GM04504 (cell line): ENCODE results near the gene CEP89.
"Not testable (repeated sequence)": the region's sequence is repeated elsewhere in the genome, so short reads cannot be mapped to it uniquely, and the experiment has no call there.

Source experiments
- DNase-seq: peaks from one replicate; pipeline ENCODE4 v3.0.0-alpha.2; 2012; ENCODE audit warnings: low read depth

The CEP89 gene

GRCh38 chr19:32833388-32833787 lies 138.4 kb downstream of the CEP89 start:
- not testable (repeated sequence) for DNase-seq

- DNase-seq, result not testable (repeated sequence)
Observed at GRCh38 chr19:32832825-32833224, 138.9 kb downstream of the CEP89 start.

DNA sequence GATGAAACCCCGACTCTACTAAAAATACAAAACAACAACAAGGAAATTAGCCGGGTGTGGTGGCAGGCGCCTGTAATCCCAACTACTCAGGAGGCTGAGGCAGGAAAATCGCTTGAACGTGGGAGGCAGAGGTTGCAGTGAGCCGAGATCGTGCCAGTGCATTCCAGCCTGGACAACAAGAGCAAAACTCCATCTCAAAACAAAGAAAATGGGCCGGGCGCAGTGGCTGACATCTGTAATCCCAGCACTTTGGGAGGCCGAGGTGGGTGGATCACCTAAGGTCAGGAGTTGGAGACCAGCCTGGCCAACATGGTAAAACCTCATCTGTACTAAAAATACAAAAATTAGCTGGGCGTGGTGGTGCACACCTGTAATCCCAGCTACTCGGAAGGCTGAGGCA lies 139.7 kb downstream of the CEP89 start:
- DNase-seq, result not testable (repeated sequence)

DNA sequence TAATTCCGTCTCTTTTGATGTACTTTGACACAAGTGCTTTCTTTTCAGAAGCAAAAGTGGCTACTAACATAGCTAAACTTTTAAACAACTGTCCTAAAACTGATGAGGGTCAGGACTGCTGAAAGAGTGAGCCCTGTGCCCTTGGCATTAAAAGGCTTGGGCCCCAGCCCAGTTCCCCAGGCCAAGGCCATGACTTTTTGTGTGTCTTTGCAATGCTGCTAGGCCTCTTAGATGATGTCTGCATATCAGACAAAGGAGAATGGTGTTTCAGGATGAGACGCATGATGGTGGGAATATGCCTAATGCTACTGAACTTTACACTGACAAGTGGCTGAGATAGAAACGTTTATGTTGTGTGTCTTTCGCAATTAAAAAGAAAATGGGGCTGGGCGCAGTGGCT lies 140.1 kb downstream of the CEP89 start:
- DNase-seq, result no peak

DNA sequence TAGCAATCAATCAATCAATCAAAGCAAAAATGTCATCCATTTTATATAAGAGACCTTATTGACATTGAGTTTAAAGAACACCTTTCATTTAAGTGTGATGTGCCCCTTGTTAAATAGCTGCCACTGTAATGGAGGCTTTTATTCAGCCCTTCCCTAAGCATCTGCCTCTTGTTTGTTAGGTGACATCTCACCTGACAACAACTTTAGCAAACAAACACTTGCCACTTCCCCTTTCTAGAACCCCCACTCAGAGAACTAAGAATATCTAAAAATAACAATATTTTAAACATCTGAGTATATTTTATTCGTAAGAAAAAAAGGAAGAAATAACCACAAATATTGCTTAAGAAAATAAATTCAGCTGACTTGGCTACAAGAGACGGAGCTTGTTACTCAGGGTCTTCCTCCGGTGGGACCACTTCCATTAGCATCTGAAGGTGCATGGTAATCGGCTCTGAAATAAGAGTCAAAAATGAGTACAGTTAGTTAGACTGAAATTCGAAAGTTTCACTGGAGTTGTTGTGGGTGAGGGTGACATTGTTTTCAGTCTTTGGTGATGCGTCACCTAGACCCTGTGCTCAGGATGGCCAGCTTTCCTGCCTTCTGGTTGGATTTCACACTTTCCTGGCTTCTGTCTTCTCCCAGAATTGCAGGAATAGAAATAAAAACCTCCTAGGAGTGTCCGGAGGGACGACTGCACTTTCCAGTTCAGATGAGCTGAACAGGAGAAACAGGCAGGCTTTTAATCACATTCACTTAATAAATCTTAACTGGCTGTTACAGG lies 141.3 kb downstream of the CEP89 start:
- peak; percentile 4 for DNase-seq

- DNase-seq, result no peak
Observed at GRCh38 chr19:32829345-32829896, 142.3 kb downstream of the CEP89 start.

DNA sequence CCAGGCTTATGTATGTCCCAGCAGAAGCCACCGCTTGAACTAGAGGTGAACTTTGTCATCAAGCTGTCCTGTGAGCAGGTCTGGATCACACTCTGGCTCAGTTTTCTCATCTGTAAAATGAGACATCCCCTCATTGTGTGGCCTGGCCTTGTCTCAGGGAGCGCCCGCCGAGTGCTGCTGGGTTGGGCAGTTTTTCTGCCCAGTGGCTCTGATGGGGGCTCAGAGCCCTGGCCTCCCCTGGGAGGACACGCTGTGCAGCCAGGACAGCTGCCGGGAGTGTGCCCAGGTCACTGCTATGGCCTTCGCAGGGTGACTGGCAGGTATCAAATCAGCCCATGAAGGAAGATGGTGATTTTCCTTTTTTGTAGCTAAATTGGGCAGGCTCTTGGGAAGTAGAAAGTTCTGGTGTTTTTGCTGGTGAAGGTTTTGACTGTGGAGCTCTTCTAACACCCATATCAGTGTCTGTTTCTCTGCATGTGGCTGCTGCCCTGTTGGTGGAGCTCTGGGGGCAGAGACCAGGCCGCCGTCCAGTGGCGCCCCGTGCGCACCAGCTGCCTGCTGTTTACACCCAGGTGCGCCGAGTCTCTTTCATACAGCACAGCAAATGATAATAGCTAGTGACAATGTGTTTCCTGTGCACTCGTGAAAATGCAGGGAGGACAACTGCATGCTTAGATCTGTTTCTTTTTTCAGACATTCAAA lies 143.0 kb downstream of the CEP89 start:
- no peak for DNase-seq

- DNase-seq, result no peak
Observed at GRCh38 chr19:32828139-32828538, 143.6 kb downstream of the CEP89 start.
